Ovary (tissue), 3 donors: ENCODE data around the gene ARMC10.

ENCODE experiments used
- CTCF ChIP-seq, 3 donors: fragments of 450-650 bp in 2 of 3; fragments of 200-600 bp in 1 of 3; IDR thresholded peaks; one replicate each; pipeline versions ENCODE4 v1.5.1 to v1.8.0; 2016 to 2022; ENCODE audit warnings: antibody characterized with exemption in 3 of 3, mild to moderate bottlenecking in 1 of 3
- EP300 ChIP-seq: sonication (generic); formaldehyde crosslinking; IDR thresholded peaks from one replicate; pipeline ENCODE4 v1.6.1; 2017; ENCODE audit warnings: antibody characterized with exemption
- POLR2A ChIP-seq: fragments of 450-650 bp; IDR thresholded peaks from one replicate; pipeline ENCODE4 v1.6.1; 2017; ENCODE audit warnings: antibody characterized with exemption, mild to moderate bottlenecking, moderate library complexity
- donor health status: DM: no; HTN: no; CAD: no.

DNA sequence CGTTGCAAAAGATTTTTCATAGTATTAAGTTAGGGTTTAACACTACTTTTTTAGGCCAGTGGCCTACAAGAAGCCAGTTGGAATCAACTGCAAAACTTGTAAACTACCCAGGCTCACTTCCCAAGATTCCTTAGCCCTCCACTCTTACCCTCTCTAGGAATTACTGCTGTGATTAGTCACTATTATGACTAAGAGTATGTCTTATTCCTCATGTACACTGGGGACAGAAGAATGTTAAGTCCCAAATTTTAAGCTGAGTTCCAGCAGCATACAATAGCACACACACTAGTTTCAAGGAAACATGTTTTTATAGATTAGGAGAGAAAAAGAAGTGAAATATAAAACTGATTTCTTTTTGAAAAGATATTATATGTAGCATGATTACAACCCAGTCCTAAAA lies 43.2 kb upstream of the ARMC10 start:
- TF ChIP-seq CTCF (IDR thresholded peaks at IDR 0.05): no peak
- TF ChIP-seq POLR2A: no peak
- no peak for TF ChIP-seq EP300
